GM19467 (cell line): ENCODE data around the gene METAP1D.
"Not testable (repeated sequence)": the region's sequence is repeated elsewhere in the genome, so short reads cannot be mapped to it uniquely, and the experiment has no call there.

Source experiments
- ATAC-seq: cut with Tn5 transposase; IDR thresholded peaks from one replicate; pipeline ENCODE4 v1.9.1; 2021; ENCODE audit warnings: mild to moderate bottlenecking, moderate library complexity; ENCODE audit not compliant: unreplicated experiment

The METAP1D gene

DNA sequence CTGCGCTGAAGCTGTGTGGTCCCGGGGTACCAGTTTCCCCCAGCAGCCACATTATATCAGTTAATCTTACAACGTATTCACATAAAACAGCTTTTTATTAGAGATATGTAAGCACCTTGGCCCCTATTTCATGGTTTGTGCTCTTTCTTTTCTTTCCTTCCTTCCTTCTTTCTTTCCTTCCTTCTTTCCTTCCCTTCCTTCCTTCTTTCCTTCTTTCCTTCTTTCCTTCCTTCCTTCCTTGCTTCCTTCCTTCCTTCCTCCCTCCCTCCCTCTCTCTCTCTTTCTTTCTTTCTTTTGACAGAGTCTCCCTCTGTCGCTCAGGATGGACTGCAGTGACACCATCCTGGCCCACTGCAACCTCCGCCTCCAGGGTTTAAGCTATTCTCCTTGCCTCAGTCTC lies 3.7 kb upstream of the METAP1D start:
- no peak for ATAC-seq

DNA sequence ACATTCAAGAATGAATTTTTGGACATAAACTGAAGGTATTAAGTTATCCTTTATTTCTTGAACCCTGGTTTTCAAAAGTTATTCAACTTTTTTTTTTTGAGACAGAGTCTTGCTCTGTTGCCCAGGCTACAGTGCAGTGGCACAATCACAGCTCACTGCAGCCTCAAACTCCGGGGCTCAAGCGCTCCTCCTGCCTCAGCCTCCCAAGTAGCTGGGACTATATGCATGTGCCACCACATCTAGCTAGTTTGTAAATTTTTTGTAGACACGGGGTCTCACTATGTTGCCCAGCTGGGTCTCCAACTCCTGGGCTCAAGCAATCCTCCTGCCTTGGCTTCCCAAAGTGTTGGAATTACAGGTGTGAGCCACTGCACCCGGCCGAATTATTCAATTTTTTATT lies 2.7 kb upstream of the METAP1D start:
- not testable (repeated sequence) for ATAC-seq

DNA sequence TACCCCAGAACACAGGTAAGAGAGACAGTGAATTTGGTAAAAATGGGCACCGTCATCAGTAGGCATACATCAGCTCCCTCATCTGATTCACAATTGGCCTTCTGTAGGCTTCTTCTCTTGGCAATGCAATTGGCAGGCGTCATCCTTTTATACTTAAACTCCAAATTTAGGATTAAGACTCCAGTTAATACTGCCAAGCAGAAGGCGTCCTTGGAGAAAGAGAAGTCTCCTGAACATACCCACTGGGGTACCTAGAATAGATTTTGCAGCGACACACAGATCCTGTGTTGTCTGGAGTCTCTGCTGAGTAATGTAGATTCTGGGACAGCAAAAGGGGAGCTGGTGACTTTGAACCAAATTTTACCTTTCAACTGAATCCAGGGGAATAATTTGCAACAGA lies 592 bp upstream of the METAP1D start:
- ATAC-seq: no peak

GRCh38 chr2:172000696-172001361 lies 1.1 kb downstream of the METAP1D start:
- ATAC-seq: no peak

GRCh38 chr2:172007372-172007771 lies 7.6 kb downstream of the METAP1D start:
- ATAC-seq: no peak

DNA sequence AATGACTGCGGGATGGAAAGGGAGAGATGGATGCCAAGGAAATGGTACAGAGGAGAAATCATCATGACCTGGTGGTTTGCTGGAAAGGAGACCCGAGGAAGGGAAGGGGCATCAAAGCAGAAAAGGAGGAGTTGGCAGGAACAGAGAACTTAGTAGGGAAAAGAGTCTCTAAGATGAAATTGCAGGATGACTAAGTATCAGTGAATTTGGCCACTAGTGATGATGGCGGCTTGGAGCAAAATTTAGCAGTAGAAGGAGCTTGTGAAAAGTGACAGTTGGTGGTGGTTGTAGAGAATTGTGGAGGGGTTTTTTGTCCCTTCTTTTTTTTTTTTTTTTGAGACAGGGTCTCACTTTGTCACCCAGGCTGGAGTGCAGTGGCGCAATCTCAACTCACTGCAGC lies 10.1 kb downstream of the METAP1D start:
- ATAC-seq: no peak

GRCh38 chr2:172011812-172012575 lies 12.2 kb downstream of the METAP1D start:
- no peak for ATAC-seq

DNA sequence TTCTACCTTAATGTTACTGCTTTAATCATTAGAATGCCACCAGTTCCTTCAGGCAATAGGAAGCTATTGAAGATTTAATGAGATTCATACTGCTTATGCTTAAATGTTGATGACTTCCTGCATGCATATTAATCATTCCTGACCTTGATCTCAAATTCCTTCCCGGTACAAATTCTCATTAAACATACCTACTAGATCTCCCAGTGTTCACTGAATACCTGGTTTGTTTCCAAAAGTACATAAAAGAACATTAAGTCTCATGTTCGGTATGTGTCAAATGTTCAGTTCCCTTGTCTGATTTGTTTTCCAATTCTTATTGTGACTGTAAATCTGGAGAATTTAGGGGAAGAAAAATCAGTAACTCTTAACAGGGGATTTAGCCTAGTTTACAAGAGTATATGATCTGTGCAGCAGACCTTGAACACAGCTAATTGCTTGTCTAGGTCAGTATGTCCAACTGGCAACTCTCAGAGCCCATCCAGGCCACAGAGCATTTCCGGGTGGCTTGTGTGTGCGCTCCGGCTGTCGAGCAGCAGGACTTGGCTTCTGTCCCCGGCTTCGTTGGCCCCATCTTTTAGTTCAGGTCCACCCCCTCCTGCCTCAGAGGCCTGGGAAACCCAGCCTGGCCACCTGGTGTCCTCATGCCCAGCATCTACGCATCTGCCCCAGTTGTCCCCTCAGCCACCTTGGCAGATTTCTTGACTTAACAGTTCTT lies 13.1 kb downstream of the METAP1D start:
- ATAC-seq: no peak

DNA sequence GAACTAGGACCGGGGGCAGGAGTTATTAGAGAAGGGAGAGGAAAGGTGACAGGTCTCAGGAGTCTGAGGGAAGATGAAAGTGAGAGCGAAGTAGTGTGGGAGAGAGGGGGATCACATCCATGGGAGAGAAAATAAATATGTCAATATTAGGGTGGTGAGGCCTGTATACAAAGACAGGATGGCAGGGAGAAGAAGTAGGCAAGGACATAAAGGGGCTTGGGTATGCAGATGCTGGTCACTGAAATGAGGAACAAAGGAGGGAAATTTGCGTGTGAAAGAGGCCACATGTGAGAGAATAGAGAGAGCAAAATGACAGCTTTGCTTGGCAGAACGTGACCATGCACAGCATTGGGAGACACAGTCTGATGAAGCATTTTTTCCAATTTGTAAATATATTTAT lies 13.6 kb downstream of the METAP1D start:
- no peak for ATAC-seq

- ATAC-seq: no peak
Observed at GRCh38 chr2:172021074-172021931, 21.6 kb downstream of the METAP1D start.

- no peak for ATAC-seq
Observed at GRCh38 chr2:172021955-172022354, 22.2 kb downstream of the METAP1D start.

GRCh38 chr2:172031536-172031935 lies 31.8 kb downstream of the METAP1D start:
- ATAC-seq: no peak

DNA sequence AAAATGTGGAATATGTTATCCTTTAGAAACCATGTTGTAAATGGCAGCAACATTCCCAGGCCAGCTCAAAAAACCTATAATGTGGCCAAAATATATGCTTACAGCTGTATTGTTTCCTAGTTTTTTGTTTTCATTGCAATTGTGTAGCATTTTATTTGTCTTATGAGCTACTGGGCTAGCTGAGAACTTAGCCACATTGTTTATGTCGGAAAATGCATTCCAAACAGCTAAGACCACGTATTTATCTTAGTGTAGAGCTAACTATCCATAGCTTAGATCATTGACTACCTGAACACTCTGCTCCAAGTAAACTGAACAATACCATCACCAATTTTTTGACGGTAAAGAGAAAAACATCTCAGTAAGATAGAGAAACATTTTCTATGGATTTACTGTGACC lies 38.4 kb downstream of the METAP1D start:
- ATAC-seq: no peak

DNA sequence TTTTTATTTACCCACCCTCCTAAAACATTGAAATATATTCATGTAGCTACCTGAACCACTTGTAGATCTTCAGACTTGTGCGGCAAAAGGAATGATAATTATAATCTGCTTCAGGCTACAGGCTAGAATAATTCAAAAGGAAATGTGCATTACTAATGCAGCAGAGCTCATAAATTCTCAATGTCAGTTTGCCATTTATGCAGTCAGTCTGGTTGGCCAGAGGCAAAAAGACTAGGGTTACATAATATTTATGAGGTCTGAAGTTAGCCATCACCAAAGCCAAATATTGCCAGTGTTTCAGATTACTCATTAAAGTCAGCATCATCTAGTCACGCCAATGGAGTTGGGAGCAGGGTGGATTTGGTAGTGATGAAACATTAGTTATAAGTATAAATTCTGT lies 38.9 kb downstream of the METAP1D start:
- ATAC-seq: no peak

DNA sequence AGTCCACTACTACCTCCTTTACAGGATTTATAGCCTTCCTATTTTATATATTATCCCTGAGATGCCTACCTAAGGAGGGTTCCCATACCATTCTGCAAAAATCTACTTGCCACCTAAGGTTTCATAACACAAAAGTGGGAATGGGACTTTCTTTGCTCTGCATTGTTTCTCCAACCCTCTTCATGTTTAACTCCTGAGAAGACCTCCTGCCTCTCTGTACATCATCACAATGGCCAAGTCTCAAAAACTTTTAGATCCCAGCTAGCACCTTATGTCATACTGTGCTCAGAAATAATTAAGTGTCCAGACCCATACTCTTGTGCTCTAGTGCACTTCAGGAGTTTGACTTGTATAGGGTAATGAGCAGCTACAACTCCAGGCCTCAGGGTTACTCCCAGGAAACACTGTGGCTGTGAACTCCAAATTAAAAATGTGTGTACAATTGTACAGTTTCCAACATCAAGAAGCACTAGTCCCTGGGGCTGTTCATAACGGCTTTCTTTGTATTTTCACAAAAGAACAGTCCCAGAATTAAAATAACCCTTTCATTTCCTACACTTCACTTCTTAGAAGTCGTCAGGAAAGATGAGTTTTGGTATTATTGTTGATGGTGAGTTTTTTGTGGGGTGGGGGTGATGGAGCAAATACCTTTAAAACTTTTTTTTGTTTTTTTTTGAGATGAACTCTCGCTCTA lies 39.4 kb downstream of the METAP1D start:
- no peak for ATAC-seq

- ATAC-seq: no peak
Observed at GRCh38 chr2:172040311-172040710, 40.6 kb downstream of the METAP1D start.

DNA sequence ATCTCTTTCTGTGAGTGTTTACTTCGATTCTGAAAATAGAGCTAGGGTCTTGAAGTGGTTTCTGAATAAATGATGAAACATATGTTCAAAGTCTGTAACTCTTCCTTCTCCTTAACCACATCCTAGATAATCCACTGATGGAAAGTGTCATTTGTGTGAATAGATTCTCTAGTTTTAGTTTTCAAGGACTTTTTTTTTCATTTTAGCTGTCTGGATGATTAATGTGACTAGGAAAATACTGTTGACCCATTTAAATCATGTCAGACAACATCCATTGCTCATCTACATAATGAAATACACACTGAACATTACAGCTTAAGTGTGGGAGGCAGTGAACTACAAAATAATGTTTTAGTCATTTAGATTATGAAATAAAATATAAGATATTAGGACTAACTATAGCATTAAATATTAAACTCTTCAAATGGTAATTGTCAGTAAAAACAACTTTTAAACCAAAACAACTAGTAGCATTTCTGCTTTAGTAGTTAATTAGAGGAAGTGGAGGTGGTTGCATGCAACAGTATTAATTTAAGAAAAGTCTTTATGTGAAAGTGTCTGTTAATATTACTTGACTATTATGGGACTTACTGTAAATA lies 46.4 kb downstream of the METAP1D start:
- ATAC-seq: no peak

- ATAC-seq: no peak
Observed at GRCh38 chr2:172046866-172047565, 47.3 kb downstream of the METAP1D start.
